HG02885 (cell line): ENCODE measurements around the gene SPATA24.

ENCODE experiments used
- ATAC-seq: cut with Tn5 transposase; IDR thresholded peaks from one replicate; pipeline ENCODE4 v1.9.1; 2021; ENCODE audit warnings: mild to moderate bottlenecking; ENCODE audit not compliant: unreplicated experiment, poor library complexity

The SPATA24 gene

GRCh38 chr5:139384591-139385051 is 19.3 kb downstream of the SPATA24 start:
- ATAC-seq, result no peak

GRCh38 chr5:139383993-139384590 is 19.8 kb downstream of the SPATA24 start:
- no peak for ATAC-seq

GRCh38 chr5:139383275-139383992 is 20.5 kb downstream of the SPATA24 start, which contains the start of gene SLC23A1:
Gene SLC23A1, minus strand, starts transcription at chr5:139383297. Its CDS starts 44 bp downstream, at chr5:139383253.
- ATAC-seq, result no peak

DNA sequence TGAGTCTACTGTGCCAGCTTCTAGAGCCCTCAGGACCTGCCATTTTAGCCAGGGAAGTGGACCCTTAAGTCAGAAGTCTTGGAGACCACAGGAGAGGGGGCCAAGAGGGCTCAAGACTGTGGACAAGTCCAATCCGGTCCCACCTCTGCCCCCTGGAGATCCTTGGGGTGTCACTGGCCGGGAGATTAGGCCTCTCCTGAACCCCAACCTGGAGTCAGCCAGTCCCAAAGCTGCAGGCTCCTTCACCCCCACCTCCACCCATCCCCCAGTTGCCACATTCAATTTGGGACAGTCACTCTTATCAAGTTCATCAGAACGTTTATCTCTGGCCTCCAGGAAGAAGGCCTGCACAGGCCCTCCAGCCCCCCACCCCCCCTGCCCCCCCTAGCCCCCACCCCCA is 21.1 kb downstream of the SPATA24 start:
- no peak for ATAC-seq

- no peak for ATAC-seq
Measured at GRCh38 chr5:139381837-139382761, 21.8 kb downstream of the SPATA24 start.

DNA sequence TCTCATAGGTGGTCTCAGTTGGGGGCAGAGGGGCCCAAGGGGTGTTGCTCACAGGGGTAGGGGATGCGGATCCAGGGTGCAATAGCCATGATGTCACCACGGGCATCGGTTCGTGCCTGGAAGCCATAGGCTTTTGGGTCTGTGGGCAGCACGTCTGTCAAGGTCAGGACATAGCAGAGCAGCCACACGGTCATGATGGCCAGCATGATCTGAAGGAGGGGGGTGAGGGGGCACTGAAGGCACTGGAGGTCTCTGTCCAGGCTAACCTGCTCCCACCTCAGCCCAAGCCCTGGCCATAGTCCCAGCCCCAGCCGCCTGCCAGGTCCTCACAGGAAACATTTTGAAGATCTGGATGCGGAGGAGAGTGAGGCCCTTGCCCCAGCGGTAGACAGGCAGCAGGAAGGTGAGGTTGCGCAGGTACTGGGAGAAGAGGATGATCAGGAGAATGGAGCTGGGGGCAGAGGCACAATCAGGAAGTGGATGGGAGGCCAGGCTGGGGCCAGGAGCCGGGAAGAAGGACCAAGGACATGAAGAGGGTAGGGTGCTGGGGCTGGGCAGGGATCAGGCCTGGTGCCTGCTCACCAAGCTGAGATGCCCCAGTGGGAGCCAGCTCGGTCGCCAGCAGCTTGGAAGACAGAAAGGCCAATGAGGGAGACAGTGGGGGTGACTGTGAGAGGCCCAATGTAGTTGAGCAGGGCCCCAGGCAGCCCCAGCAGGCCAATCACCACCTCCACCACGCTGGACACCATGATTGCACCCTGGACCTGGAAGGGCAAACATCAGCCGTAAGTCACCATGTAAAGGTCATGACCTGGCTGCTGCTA is 24.1 kb downstream of the SPATA24 start:
- ATAC-seq, result no peak

DNA sequence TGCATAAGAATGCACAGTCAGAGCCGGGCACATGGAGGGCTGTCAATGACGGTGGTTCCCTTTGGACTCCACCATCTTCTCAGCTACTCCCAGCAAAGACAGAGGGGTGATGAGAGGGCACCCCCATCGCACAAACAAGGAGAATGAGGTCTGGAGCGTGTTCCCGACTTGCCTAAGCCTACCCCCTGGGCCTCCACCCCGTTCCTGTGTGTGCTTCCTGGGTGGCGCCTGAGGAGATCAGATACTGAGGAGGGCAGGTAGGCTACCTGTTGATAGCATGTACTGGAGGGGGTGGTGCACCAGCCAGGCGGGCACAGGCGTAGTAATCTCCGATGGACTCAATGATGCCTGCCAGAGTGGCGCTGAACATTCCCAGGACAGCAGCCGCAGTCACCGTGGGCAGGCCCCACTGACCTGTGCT is 24.9 kb downstream of the SPATA24 start:
- ATAC-seq, result no peak

DNA sequence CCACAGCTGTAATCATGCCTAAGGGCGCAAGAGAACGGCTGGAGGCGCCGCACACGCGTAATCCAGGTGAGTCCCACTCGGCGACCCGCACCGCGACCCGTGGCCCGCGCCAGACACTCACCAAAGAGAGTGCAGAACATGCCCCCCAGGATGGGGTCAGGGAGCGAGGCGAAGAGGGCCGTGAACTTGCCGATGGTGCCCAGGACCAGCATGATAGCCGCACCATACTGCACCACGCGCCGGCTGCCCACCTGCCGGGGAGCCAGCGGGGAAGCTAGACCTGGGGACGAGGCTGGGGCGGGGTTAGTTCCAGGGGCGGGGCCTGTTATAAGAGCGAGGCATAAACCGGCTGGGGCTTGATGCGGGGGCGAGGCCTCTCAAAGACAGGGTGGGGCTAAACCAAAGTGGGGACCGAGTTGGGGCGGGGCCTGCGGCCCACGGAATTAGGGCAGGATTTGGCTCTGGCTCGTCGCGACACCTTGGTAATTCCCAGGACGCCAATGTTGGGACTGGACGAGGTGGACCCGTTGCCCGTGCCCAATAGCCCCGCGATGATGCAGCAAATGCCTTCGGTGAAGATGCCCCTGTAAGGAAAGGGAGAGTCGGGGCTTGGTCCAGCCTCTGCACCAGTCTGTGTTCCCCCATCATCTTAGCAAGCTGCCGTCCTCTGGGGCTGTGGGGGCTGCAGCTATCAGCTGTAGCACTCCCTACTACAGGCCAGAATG is 25.6 kb downstream of the SPATA24 start:
- ATAC-seq, result no peak

DNA sequence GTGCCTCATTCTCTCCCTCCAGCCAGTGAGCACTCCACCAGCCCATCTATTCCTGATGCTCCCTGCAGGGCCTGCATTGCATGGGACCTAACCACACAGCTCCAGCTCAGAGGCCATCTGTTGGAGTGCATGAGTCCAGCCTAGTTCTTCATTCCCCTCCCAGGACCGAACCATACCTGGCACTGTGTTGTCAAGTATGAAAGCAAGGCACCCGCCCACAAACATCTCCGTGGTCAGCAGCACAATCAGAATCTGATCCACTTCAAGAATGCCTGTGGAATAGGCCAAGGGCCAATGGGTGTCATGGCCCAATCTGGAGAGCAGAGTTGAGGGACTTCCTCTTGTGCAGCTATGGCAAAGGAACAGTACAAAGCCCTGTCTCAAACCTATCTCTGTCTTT is 26.7 kb downstream of the SPATA24 start:
- ATAC-seq, result no peak

DNA sequence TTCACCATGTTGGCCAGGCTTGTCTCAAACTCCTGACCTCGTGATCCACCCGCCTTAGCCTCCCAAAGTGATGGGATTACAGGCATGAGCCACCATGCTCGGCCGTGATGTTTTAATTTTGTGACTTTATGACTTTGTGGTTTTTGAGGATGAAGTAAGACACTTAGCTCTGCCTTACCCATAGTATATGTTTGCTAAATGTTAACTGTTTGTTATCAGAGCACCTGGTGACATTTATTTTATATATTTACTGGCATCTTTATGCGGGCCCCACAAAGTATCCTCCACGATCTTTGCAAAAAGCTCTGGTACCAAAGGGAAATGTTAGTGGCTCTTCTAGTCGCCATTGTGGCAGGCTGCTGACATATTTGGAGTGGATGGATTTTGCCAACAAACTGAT is 27.5 kb downstream of the SPATA24 start:
- no peak for ATAC-seq

DNA sequence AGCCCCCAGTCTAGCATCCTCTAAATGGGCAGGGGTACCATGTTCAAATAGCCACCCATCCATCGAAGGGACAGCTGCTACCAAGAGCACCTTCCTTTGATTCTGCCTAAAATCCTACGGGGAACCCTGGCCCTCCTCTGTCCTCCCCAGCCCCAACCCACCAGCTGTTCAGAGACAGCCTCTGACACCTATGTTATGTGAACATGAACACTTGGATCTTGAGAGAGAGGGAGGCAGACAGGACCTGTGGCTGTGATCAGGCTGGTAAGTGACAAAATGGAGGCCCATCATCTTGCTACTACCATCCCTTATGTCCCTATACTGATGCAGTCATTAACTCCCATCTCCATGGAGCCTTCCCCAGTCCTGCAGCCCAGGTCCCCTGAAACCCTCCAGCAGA is 29.0 kb downstream of the SPATA24 start:
- ATAC-seq, result no peak

- ATAC-seq, result no peak
Measured at GRCh38 chr5:139371482-139372435, 32.1 kb downstream of the SPATA24 start.

DNA sequence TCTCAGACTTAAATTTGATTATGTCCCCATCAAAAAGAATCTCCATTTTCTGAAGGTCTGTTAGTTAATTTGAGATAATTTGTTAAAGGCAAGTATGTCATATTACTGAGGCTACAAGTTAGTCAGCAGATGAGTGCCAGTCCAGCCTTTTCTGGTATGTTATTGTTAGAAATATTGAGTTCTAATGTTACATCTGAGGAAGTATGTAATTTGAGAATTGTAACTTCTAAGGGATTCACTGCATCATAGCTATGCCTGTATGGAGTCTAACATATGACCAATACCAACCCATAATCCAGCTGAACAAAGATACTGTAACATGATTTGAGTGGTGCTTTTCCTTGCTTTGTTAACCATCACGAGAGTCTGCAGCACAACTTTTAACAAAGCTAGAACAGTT is 34.7 kb downstream of the SPATA24 start:
- no peak for ATAC-seq

GRCh38 chr5:139368613-139369012 is 35.3 kb downstream of the SPATA24 start:
- no peak for ATAC-seq

DNA sequence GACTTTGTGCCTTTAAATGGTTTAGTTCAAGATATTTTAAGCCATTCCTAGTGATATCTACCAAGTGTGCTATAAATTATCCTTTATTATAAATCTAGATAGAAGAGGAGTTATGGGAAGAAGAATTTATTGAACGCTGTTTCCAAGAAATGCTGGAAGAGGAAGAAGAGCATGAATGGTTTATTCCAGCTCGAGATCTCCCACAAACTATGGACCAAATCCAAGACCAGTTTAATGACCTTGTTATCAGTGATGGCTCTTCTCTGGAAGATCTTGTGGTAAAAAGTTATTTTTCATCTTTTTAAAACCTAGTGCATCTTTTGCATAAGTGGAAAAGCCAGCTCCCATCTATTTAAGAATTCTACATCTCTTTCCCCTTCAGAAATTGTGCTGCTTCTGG is 39.4 kb downstream of the SPATA24 start:
- ATAC-seq, result no peak

DNA sequence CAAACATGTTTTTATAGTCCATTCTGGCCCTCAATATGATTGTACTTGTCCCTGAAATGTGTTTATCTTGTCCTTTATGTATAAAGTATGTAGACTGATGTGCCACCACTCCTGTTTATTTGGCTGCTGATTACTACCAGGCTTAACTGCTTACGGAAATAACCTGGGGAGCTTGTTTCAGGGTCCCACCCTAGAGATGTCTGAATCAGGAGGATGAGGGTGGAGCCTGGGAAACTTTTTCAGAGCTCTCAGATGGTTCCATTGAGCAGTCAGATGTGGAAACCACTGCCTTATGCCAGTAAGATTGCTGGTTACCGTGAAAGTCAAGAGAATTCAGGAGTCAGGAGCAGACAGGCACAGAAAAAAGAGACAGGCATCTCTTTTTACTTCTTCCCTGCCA is 40.0 kb downstream of the SPATA24 start:
- no peak for ATAC-seq

DNA sequence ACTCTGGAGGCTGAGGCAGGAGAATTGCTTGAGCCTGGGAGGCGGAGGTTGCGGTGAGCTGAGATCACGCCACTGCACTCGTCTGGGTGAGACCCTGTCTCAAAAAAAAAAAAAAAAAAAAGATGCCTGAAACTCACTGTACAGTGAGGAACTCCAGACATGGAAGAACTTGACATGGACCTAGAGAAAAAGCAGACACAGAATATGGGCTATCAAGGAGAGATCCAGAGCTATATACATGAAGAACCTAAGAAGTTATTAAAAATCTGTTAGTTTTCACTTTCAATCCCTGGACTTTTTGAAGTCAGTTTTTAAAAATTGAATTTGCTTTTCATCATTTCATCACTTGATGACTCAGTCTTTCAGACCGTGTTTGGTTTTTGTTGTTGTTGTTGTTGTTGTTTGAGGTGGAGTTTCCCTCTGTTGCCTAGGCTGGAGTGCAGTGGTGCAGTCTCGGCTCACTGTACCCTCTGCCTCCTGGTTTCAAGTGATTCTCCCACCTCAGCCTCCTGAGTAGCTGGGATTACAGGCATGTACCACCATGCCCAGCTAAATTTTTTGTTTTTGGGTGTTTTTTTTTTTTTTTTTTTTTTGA is 42.0 kb downstream of the SPATA24 start:
- no peak for ATAC-seq

- ATAC-seq, result no peak
Measured at GRCh38 chr5:139360384-139360783, 43.5 kb downstream of the SPATA24 start.
